K562 (cell line): ENCODE data around the gene FAM174C. TPM values are rescaled to one million over a fixed set of nuclear protein-coding genes. Genes with fewer than 3 reads are reported as not detected.
A peak's percentile ranks its signal among the peaks of the same experiment; 100 is the strongest.

ENCODE experiments used
- ATF2 ChIP-seq: sonication (generic); formaldehyde crosslinking; IDR thresholded peaks from 2 replicates; pipeline ENCODE4 v1.8.1; 2022; ENCODE audit warnings: missing genetic modification reagents
- CBX2 ChIP-seq: fragments of 200-600 bp; sonication (generic); IDR thresholded peaks from one replicate; pipeline ENCODE4 v1.6.1; 2012; ENCODE audit warnings: mild to moderate bottlenecking, low read length, inconsistent platforms; ENCODE audit not compliant: insufficient read depth, poor library complexity, severe bottlenecking
- CBX5 ChIP-seq: IDR thresholded peaks from 2 replicates; pipeline ENCODE4 v1.6.1; 2014; ENCODE audit warnings: low read depth, borderline replicate concordance
- CTCFL ChIP-seq: IDR thresholded peaks from 2 replicates; pipeline ENCODE4 v1.6.1; 2011; ENCODE audit warnings: borderline replicate concordance, low read depth, mild to moderate bottlenecking, moderate library complexity, low read length; ENCODE audit not compliant: insufficient read depth, poor library complexity, severe bottlenecking
- FOXK1 ChIP-seq: sonication (generic); formaldehyde crosslinking; IDR thresholded peaks from 2 replicates; pipeline ENCODE4 v1.8.0; 2022; ENCODE audit warnings: missing genetic modification reagents, mild to moderate bottlenecking, borderline replicate concordance
- GTF2A2 ChIP-seq: IDR thresholded peaks from 2 replicates; pipeline ENCODE4 v1.6.1; 2016; ENCODE audit warnings: mild to moderate bottlenecking, missing genetic modification characterization, missing compliant biosample characterization
- HCFC1 ChIP-seq: IDR thresholded peaks from 2 replicates; pipeline ENCODE4 v1.6.1; 2012; ENCODE audit warnings: low read depth, low read length, improper control_type of control experiment
- NFATC3 ChIP-seq: fragments of 450-650 bp; IDR thresholded peaks from 2 replicates; pipeline ENCODE4 v1.6.1; 2017; ENCODE audit warnings: mild to moderate bottlenecking
- NRF1 ChIP-seq, 2 experiments: fragments of 450-650 bp; IDR thresholded peaks in 1 of 2; conservative IDR thresholded peaks in 1 of 2; 2 replicates each; pipeline ENCODE4 v1.6.1; 2014; ENCODE audit warnings: mild to moderate bottlenecking in 2 of 2
- PHB ChIP-seq: fragments of 250-450 bp; sonication (Bioruptor Pico); IDR thresholded peaks from 2 replicates; pipeline ENCODE4 v1.5.0; 2021
- POU5F1 ChIP-seq: fragments of 150-350 bp; IDR thresholded peaks from 2 replicates; pipeline ENCODE4 v1.6.1; 2014; ENCODE audit warnings: borderline replicate concordance, low read length, low read depth, mild to moderate bottlenecking; ENCODE audit not compliant: partially characterized antibody
- RBFOX2 ChIP-seq: fragments of 200-400 bp; formaldehyde crosslinking; IDR thresholded peaks from 2 replicates; pipeline ENCODE4 v1.6.1; 2017; ENCODE audit warnings: low read depth, mild to moderate bottlenecking, low read length, moderate library complexity
- SAFB ChIP-seq: fragments of 200-400 bp; formaldehyde crosslinking; IDR thresholded peaks from 2 replicates; pipeline ENCODE4 v1.6.1; 2017; ENCODE audit warnings: low read depth, low read length, borderline replicate concordance
- SRSF1 ChIP-seq: fragments of 200-400 bp; formaldehyde crosslinking; IDR thresholded peaks from 2 replicates; pipeline ENCODE4 v1.6.1; 2017; ENCODE audit warnings: mild to moderate bottlenecking, low read depth, low read length, moderate library complexity
- SRSF9 ChIP-seq: fragments of 200-400 bp; formaldehyde crosslinking; IDR thresholded peaks from 2 replicates; pipeline ENCODE4 v1.6.1; 2017; ENCODE audit warnings: low read depth, low read length, borderline replicate concordance
- TAF15 ChIP-seq: fragments of 200-400 bp; formaldehyde crosslinking; IDR thresholded peaks from 2 replicates; pipeline ENCODE4 v1.6.1; 2017; ENCODE audit warnings: mild to moderate bottlenecking, low read depth, low read length, moderate library complexity
- ZNF134 ChIP-seq: fragments of 250-450 bp; sonication (Bioruptor Pico); conservative IDR thresholded peaks from 2 replicates; pipeline ENCODE4 v1.4.0; 2020
- ZNF143 ChIP-seq: sonication (generic); formaldehyde crosslinking; IDR thresholded peaks from 2 replicates; pipeline ENCODE4 v1.9.0; 2022; ENCODE audit warnings: mild to moderate bottlenecking, missing genetic modification reagents
- ZNF24 ChIP-seq: fragments of 450-650 bp; IDR thresholded peaks from 2 replicates; pipeline ENCODE4 v1.6.1; 2016
- ZNF41 ChIP-seq: fragments of 250-450 bp; sonication (Bioruptor Pico); conservative IDR thresholded peaks from 2 replicates; pipeline ENCODE4 v1.4.0; 2020; ENCODE audit warnings: mild to moderate bottlenecking
- ZNF445 ChIP-seq: fragments of 250-450 bp; sonication (Bioruptor Pico); IDR thresholded peaks from 2 replicates; pipeline ENCODE4 v1.4.0; 2020; ENCODE audit warnings: low read depth, mild to moderate bottlenecking, moderate library complexity
- ZNF561 ChIP-seq: fragments of 450-650 bp; formaldehyde crosslinking; conservative IDR thresholded peaks from 2 replicates; pipeline ENCODE4 v1.4.0; 2020; ENCODE audit warnings: mild to moderate bottlenecking, moderate library complexity
- ZNF76 ChIP-seq: fragments of 250-450 bp; sonication (Bioruptor Pico); IDR thresholded peaks from 2 replicates; pipeline ENCODE4 v1.4.0; 2020; ENCODE audit warnings: mild to moderate bottlenecking, moderate library complexity, borderline replicate concordance
- polyA plus RNA-seq, 8 experiments: library from polyadenylated mRNA; depleted of rRNA in 4 of 8; stranded (reverse) in 5 of 8; unstranded in 3 of 8; fragments of >200 nt; fragmentation: Nextera tagmentation in 2 of 8; fragmentation: Illumina TruSeq in 1 of 8; extraction: Ambion mirVana in 2 of 8; extraction: Trizol in 1 of 8; gene quantifications; 2 replicates each; pipeline versions ENCODE4 v1.2.1 to v1.2.3, GENCODE V29; 2011 to 2014; ENCODE audit warnings: inconsistent platforms in 1 of 8, missing spikeins in 1 of 8
- total RNA-seq, 7 experiments: library from RNA; depleted of rRNA in 6 of 7; stranded (reverse); fragments of >200 nt in 6 of 7; fragmentation: Illumina TruSeq in 2 of 7; extraction: Trizol in 2 of 7; gene quantifications; 2 replicates each; pipeline versions ENCODE4 v1.2.1 to v1.2.3, GENCODE V29; 2011 to 2021; ENCODE audit warnings: low replicate concordance in 1 of 7

Gene FAM174C
- total and polyA plus RNA-seq, 9 of the 15 experiments (the other 6 are each of a cell fraction or from before 2014, with no cell fraction given): 0.66 to 89.6 (median 20.3) TPM

- TF ChIP-seq ZNF76 (CRISPR knock-in tag) (no peak), NFATC3 (no peak), CBX5 (no peak), POU5F1 (no peak), CTCFL (no peak), PHB (CRISPR knock-in tag) (no peak), ZNF561 (CRISPR knock-in tag) (no peak), SRSF1 (no peak), ZNF134 (no peak), TAF15 (no peak), SAFB (no peak), SRSF9 (no peak), ZNF143 (CRISPR knock-in tag) (no peak; the same call in 1 of the 2 replicates), NRF1 (conservative IDR thresholded peaks at IDR 0.05 in 1 of 2, IDR thresholded peaks at IDR 0.05 in 1 of 2) (peak; percentile 58 to 60), ZNF24 (no peak), FOXK1 (no peak; the same call in 1 of the 2 replicates), RBFOX2 (peak; percentile 54), HCFC1 (peak; percentile 11; the same call in 1 of the 2 replicates), GTF2A2 (tag) (no peak), ATF2 (CRISPR knock-in tag) (no peak), CBX2 (no peak), ZNF445 (no peak), ZNF41 (CRISPR knock-in tag) (no peak)
These were observed 9.0 kb upstream of the FAM174C start (continued) for GRCh38 chr19:1266129-1266915.
